HCT116 (cell line): ENCODE measurements around the gene LEAP2. TPM values are rescaled to one million over a fixed set of nuclear protein-coding genes. Genes with fewer than 3 reads are reported as not detected.

Experiments used
- ATAC-seq: fragments of 200-7000 bp; cut with Tn5 transposase; 2 replicates; pipeline ENCODE4 v1.9.1; 2020; ENCODE audit warnings: mild to moderate bottlenecking, moderate library complexity
- BruUV-seq: library from RNA; stranded (reverse); fragments of 400-500 nt; replicated peaks from 2 replicates; lab custom pipeline; 2021; lab: Mats Ljungman, UMichigan
- CTCF ChIA-PET: fragments of 300-600 bp; sonication (Branson Sonifier 250); formaldehyde crosslinking; loops from one replicate; lab custom pipeline; 2021; ENCODE audit warnings: antibody characterized with exemption; lab: Charles Lee
- POLR2A ChIA-PET: fragments of 300-600, 350-600 bp; sonication (Branson Sonifier 250); formaldehyde crosslinking; loops from one replicate; lab custom pipeline; 2021; ENCODE audit warnings: antibody characterized with exemption; lab: Charles Lee
- RAD21 ChIA-PET, 2 experiments: fragments of 300-600 bp; sonication (Branson Sonifier 250); formaldehyde crosslinking; loops; one replicate each; lab custom pipeline; 2023; ENCODE audit warnings: low total read pairs in 2 of 2; ENCODE audit not compliant: uncharacterized antibody in 2 of 2, unreplicated experiment in 2 of 2, low non-redundant PET in 1 of 2; lab: Charles Lee
- DNase-seq: peaks from one replicate; pipeline ENCODE4 v3.0.0-alpha.2; 2010; ENCODE audit warnings: low read depth, low spot score
- H2AFZ ChIP-seq: fragments of 200-600 bp; shearing (Covaris generic), sonication (generic); 2 replicates; pipeline ENCODE4 v1.6.1; 2017; ENCODE audit warnings: low read depth, mixed run types, mixed read lengths, antibody characterized with exemption, low read length; ENCODE audit not compliant: poor library complexity, severe bottlenecking
- H3K27ac ChIP-seq: 2 replicates; pipeline ENCODE4 v1.5.1; 2012; ENCODE audit warnings: low read depth, low read length
- H3K27me3 ChIP-seq: fragments of 200-600 bp; sonication (generic); 2 replicates; pipeline ENCODE4 v1.6.1; 2016; ENCODE audit warnings: mixed run types, low read length, mixed read lengths; ENCODE audit not compliant: insufficient read depth
- H3K36me3 ChIP-seq, 2 experiments: fragments of 200-500 bp in 1 of 2; fragments of 200-600 bp in 1 of 2; sonication (Bioruptor generic) in 1 of 2; sonication (generic) in 1 of 2; 2 replicates each; pipeline versions ENCODE4 v1.5.1 to v1.6.1; 2014 to 2016; ENCODE audit warnings: low read length in 2 of 2, inconsistent platforms in 1 of 2, mixed read lengths in 1 of 2, mixed run types in 1 of 2; ENCODE audit not compliant: insufficient read depth in 2 of 2, control insufficient read depth in 1 of 2
- H3K4me1 ChIP-seq, 2 experiments: fragments of 200-600 bp in 1 of 2; sonication (generic) in 1 of 2; 2 replicates each; pipeline versions ENCODE4 v1.5.1 to v1.6.1; 2012 to 2017; ENCODE audit warnings: low read length in 2 of 2, inconsistent platforms in 1 of 2, mild to moderate bottlenecking in 1 of 2, mixed read lengths in 1 of 2, mixed run types in 1 of 2, moderate library complexity in 1 of 2; ENCODE audit not compliant: insufficient read depth in 2 of 2, control insufficient read depth in 1 of 2
- H3K4me2 ChIP-seq: fragments of 200-600 bp; sonication (generic); 2 replicates; pipeline ENCODE4 v1.6.1; 2017; ENCODE audit warnings: mixed run types, low read length, mixed read lengths
- H3K4me3 ChIP-seq, 2 experiments: fragments of 200-600 bp in 1 of 2; sonication (generic) in 1 of 2; replicated peaks in 1 of 2; 2 replicates each; pipeline ENCODE4 v1.5.1; 2011 to 2016; ENCODE audit warnings: low read length in 2 of 2, control low read depth in 1 of 2, low read depth in 1 of 2, mild to moderate bottlenecking in 1 of 2, mixed read lengths in 1 of 2, mixed run types in 1 of 2
- H3K79me2 ChIP-seq: fragments of 200-600 bp; sonication (generic); 2 replicates; pipeline ENCODE4 v1.6.1; 2017; ENCODE audit warnings: mild to moderate bottlenecking, mixed run types, low read length, moderate library complexity, mixed read lengths; ENCODE audit not compliant: insufficient read depth
- H3K9ac ChIP-seq: fragments of 200-600 bp; sonication (generic); 2 replicates; pipeline ENCODE4 v1.6.1; 2016; ENCODE audit warnings: low read length, mixed read lengths
- H3K9me2 ChIP-seq: fragments of 200-600 bp; sonication (generic), shearing (Covaris generic); 2 replicates; pipeline ENCODE4 v1.6.1; 2017; ENCODE audit warnings: mixed run types, mild to moderate bottlenecking, moderate library complexity; ENCODE audit not compliant: insufficient read depth
- H3K9me3 ChIP-seq, 2 experiments: fragments of 200-500 bp in 1 of 2; fragments of 200-600 bp in 1 of 2; sonication (Bioruptor generic) in 1 of 2; sonication (generic) in 1 of 2; 2 replicates each; pipeline ENCODE4 v1.6.1; 2014 to 2017; ENCODE audit warnings: low read length in 2 of 2, mixed read lengths in 2 of 2, inconsistent platforms in 1 of 2, low read depth in 1 of 2, mild to moderate bottlenecking in 1 of 2, mixed run types in 1 of 2, moderate library complexity in 1 of 2; ENCODE audit not compliant: control insufficient read depth in 1 of 2, insufficient read depth in 1 of 2
- H4K20me1 ChIP-seq: fragments of 200-600 bp; sonication (generic), shearing (Covaris generic); 2 replicates; pipeline ENCODE4 v1.6.1; 2017; ENCODE audit warnings: mixed run types, mild to moderate bottlenecking, moderate library complexity; ENCODE audit not compliant: insufficient read depth
- ATF3 ChIP-seq: IDR thresholded peaks from 2 replicates; pipeline ENCODE4 v1.6.1; 2012
- CEBPB ChIP-seq: IDR thresholded peaks from 2 replicates; pipeline ENCODE4 v1.6.1; 2012; ENCODE audit warnings: low read depth
- CTCF ChIP-seq, 3 experiments: fragments of 200-600 bp in 1 of 3; sonication (generic) in 1 of 3; IDR thresholded peaks in 2 of 3; conservative IDR thresholded peaks in 1 of 3; 2 replicates each; pipeline ENCODE4 v1.5.1; 2012 to 2017; ENCODE audit warnings: low read depth in 2 of 3, low read length in 2 of 3, antibody characterized with exemption in 1 of 3, borderline replicate concordance in 1 of 3, control low read depth in 1 of 3, mild to moderate bottlenecking in 1 of 3, mixed read lengths in 1 of 3, mixed run types in 1 of 3, moderate library complexity in 1 of 3; ENCODE audit not compliant: insufficient read depth in 1 of 3
- ELF1 ChIP-seq: IDR thresholded peaks from 2 replicates; pipeline ENCODE4 v1.6.1; 2012; ENCODE audit warnings: low read depth, borderline replicate concordance
- EZH2 ChIP-seq: fragments of 200-600 bp; sonication (generic); IDR thresholded peaks from 2 replicates; pipeline ENCODE4 v1.6.1; 2017; ENCODE audit warnings: antibody characterized with exemption, mixed run types
- EZH2phosphoT487 ChIP-seq: fragments of 200-600 bp; IDR thresholded peaks from 2 replicates; pipeline ENCODE4 v1.6.1; 2018; ENCODE audit warnings: antibody characterized with exemption, borderline replicate concordance
- JUND ChIP-seq: IDR thresholded peaks from 2 replicates; pipeline ENCODE4 v1.6.1; 2012
- MAX ChIP-seq: IDR thresholded peaks from 2 replicates; pipeline ENCODE4 v1.6.1; 2012
- POLR2A ChIP-seq: IDR thresholded peaks from 2 replicates; pipeline ENCODE4 v1.7.0; 2011; ENCODE audit warnings: borderline replicate concordance; ENCODE audit not compliant: insufficient read depth, insufficient read length; ENCODE audit errors: extremely low read depth
- POLR2AphosphoS5 ChIP-seq: IDR thresholded peaks from 2 replicates; pipeline ENCODE4 v1.6.1; 2011; ENCODE audit warnings: mild to moderate bottlenecking, low read depth, low read length, moderate library complexity
- RAD21 ChIP-seq: IDR thresholded peaks from 2 replicates; pipeline ENCODE4 v1.6.1; 2012; ENCODE audit warnings: low read depth, mild to moderate bottlenecking
- REST ChIP-seq: IDR thresholded peaks from 2 replicates; pipeline ENCODE4 v1.6.1; 2012; ENCODE audit warnings: low read depth
- SIN3A ChIP-seq: IDR thresholded peaks from 2 replicates; pipeline ENCODE4 v1.6.1; 2012; ENCODE audit warnings: low read depth
- SRF ChIP-seq: IDR thresholded peaks from 2 replicates; pipeline ENCODE4 v1.6.1; 2012; ENCODE audit warnings: low read depth
- TCF7L2 ChIP-seq: IDR thresholded peaks from 2 replicates; pipeline ENCODE4 v1.7.0; 2011; ENCODE audit warnings: borderline replicate concordance, inconsistent platforms; ENCODE audit not compliant: insufficient read depth, insufficient read length; ENCODE audit errors: extremely low read depth
- YY1 ChIP-seq: IDR thresholded peaks from 2 replicates; pipeline ENCODE4 v1.6.1; 2011; ENCODE audit warnings: low read length, low read depth, moderate library complexity, mild to moderate bottlenecking; ENCODE audit not compliant: insufficient replicate concordance; ENCODE audit errors: extremely low read depth
- intact Hi-C: fragments of 100-400 bp; cut with micrococcal nuclease; formaldehyde crosslinking; loops from 2 replicates; pipeline ENCODE4 v1.10.0; 2022
- total RNA-seq: library from RNA; stranded (reverse); gene quantifications from one replicate; pipeline ENCODE4 v1.2.1, GENCODE V29; 2021; ENCODE audit not compliant: unreplicated experiment

Gene LEAP2
- total RNA-seq, 1 experiment from 2014 or later = 1.2 TPM

- ChIA-PET RAD21 (no interaction called here), POLR2A (no interaction called here), CTCF (no interaction called here)
- Histone ChIP-seq H3K9ac (no peak overlapping the region), H3K27me3 (no peaks in the 10 kb centered on the region), H3K79me2 (no peaks in the 10 kb centered on the region), H3K4me1 (no peaks in the 10 kb centered on the region), H3K27ac (no peak overlapping the region), H3K9me2 (no peaks in the 10 kb centered on the region), H4K20me1 (no peaks in the 10 kb centered on the region), H3K4me3 (no peak overlapping the region), H3K4me2 (no peak overlapping the region), H2AFZ (no peak overlapping the region), H3K36me3 (no peaks in the 10 kb centered on the region), H3K9me3 (no peaks in the 10 kb centered on the region)
- intact Hi-C loops = no loop called here
- ATAC-seq (no peak), DNase-seq (no peak)
- TF ChIP-seq ELF1 = no peak
- no TSS peak for BruUV-seq
Observed at GRCh38 chr5:132849347-132849746, 24.1 kb upstream of the LEAP2 start.

- Histone ChIP-seq H3K79me2 (no peaks in the 10 kb centered on the region), H3K27me3 (no peaks in the 10 kb centered on the region), H3K9ac (no peak overlapping the region), H3K4me3 (no peak overlapping the region), H3K9me3 (no peaks in the 10 kb centered on the region), H3K4me2 (no peak overlapping the region), H3K4me1 (no peaks in the 10 kb centered on the region), H3K9me2 (no peaks in the 10 kb centered on the region), H2AFZ (no peak overlapping the region), H3K36me3 (no peaks in the 10 kb centered on the region), H4K20me1 (no peaks in the 10 kb centered on the region), H3K27ac (no peak overlapping the region)
- intact Hi-C loops = no loop called here
- ATAC-seq (no peak), DNase-seq (no peak)
- ChIA-PET CTCF (interaction anchor here (1.3 kb wide), 1 partner anchor 30 kb away, joined by 3 read pairs; no protein-coding TSS in a partner anchor), RAD21 (no interaction called here), POLR2A (no interaction called here)
- BruUV-seq = no TSS peak
- TF ChIP-seq ATF3 (no peak), CTCF (IDR thresholded peaks at IDR 0.05 in 2 of 3, conservative IDR thresholded peaks at IDR 0.05 in 1 of 3; ENCODE audit: borderline replicate concordance in 1 of 3, insufficient read depth in 1 of 3, low read depth in 2 of 3, low read length in 2 of 3) (no peak), RAD21 (no peak), EZH2phosphoT487 (no peak), POLR2A (no peak), SRF (no peak), EZH2 (no peak), CEBPB (no peak), JUND (no peak), TCF7L2 (no peak), REST (no peak), POLR2AphosphoS5 (no peak), YY1 (no peak), ELF1 (no peak), SIN3A (no peak), MAX (no peak)
Observed at GRCh38 chr5:132850066-132850465, 23.4 kb upstream of the LEAP2 start.
